Nephron (organoid): ENCODE results near the gene SPG7.

Experiments used
- H3K27ac Mint-ChIP-seq, 3 experiments: 2 replicates each; pipeline ENCODE4 v1.8.0; 2020; ENCODE audit warnings: mixed read lengths in 3 of 3, mild to moderate bottlenecking in 2 of 3, moderate library complexity in 1 of 3
- H3K27me3 Mint-ChIP-seq: 2 replicates; pipeline ENCODE4 v1.8.0; 2021; ENCODE audit warnings: low read depth, mild to moderate bottlenecking, moderate library complexity, mixed read lengths
- H3K36me3 Mint-ChIP-seq: 2 replicates; pipeline ENCODE4 v1.8.0; 2020; ENCODE audit warnings: low read depth, mixed read lengths
- H3K4me1 Mint-ChIP-seq: 2 replicates; pipeline ENCODE4 v1.8.0; 2020; ENCODE audit warnings: mixed read lengths
- H3K4me3 Mint-ChIP-seq, 3 experiments: 2 replicates each; pipeline ENCODE4 v1.8.0; 2020; ENCODE audit warnings: mild to moderate bottlenecking in 3 of 3, mixed read lengths in 3 of 3, moderate library complexity in 2 of 3
- H3K9me3 Mint-ChIP-seq: 2 replicates; pipeline ENCODE4 v1.8.0; 2020; ENCODE audit warnings: mixed read lengths
- TF ChIP-seq, protein P1 (sequence below), 3 experiments: fragments of 200-600 bp; sonication (generic); IDR thresholded peaks; one replicate each; pipeline ENCODE4 v1.5.0; 2021; ENCODE audit warnings: antibody characterized with exemption in 3 of 3; ENCODE audit not compliant: unreplicated experiment in 3 of 3

SPG7 gene

DNA sequence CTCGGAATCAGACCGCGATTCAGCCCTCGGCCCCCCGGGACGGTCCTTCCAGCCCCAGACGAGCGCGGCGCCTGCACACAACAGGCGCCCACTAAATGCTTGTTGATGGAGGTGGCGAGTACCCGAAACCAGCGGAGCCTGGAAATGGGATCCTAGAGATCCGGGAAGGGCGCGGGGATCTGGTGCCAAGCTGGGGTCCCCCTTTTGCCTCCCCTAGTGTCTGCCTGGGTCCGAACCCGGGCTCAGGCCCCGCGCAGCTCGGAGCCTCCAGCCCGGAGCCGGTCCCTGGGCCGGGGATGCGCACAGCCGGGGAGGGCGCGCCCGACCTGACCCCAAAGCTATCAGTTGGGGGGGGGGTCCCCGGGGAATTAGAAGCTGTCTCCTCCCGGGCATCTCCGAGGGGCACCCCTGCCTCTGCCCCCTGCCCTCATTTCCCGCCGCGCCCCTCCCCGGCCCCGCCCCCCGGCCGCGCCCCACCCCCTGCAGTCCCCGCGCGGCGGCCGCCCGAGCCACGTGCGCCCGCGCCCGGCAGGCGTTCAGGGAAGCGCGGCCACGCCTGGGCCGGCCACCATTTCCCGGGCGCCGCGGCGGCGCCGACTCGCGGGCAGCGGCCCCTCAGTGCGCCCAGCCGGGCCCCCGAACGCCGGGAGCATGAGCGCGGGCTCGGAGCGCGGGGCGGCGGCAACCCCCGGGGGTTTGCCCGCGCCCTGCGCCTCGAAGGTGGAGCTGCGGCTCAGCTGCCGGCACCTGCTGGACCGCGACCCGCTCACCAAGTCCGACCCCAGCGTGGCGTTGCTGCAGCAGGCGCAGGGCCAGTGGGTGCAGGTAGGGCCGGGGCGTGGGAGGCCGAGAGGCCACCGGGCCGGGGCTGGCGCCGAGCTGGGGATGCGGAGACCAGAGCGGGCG is 67.3 kb downstream of the SPG7 start, which contains the start of gene CPNE7:
Gene CPNE7 (plus strand): TSS at position 512 of the 906 bp plus-strand sequence. CDS start 140 bp downstream, at position 652.
- TF ChIP-seq, protein P1, sequence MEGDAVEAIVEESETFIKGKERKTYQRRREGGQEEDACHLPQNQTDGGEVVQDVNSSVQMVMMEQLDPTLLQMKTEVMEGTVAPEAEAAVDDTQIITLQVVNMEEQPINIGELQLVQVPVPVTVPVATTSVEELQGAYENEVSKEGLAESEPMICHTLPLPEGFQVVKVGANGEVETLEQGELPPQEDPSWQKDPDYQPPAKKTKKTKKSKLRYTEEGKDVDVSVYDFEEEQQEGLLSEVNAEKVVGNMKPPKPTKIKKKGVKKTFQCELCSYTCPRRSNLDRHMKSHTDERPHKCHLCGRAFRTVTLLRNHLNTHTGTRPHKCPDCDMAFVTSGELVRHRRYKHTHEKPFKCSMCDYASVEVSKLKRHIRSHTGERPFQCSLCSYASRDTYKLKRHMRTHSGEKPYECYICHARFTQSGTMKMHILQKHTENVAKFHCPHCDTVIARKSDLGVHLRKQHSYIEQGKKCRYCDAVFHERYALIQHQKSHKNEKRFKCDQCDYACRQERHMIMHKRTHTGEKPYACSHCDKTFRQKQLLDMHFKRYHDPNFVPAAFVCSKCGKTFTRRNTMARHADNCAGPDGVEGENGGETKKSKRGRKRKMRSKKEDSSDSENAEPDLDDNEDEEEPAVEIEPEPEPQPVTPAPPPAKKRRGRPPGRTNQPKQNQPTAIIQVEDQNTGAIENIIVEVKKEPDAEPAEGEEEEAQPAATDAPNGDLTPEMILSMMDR (IDR thresholded peaks at IDR 0.05; ENCODE audit: unreplicated experiment in 3 of 3), result no peak
- H3K36me3 Mint-ChIP-seq, result no peaks in the 10 kb centered on the region
- no peak within 1 kb of the TSS for H3K27ac Mint-ChIP-seq

DNA sequence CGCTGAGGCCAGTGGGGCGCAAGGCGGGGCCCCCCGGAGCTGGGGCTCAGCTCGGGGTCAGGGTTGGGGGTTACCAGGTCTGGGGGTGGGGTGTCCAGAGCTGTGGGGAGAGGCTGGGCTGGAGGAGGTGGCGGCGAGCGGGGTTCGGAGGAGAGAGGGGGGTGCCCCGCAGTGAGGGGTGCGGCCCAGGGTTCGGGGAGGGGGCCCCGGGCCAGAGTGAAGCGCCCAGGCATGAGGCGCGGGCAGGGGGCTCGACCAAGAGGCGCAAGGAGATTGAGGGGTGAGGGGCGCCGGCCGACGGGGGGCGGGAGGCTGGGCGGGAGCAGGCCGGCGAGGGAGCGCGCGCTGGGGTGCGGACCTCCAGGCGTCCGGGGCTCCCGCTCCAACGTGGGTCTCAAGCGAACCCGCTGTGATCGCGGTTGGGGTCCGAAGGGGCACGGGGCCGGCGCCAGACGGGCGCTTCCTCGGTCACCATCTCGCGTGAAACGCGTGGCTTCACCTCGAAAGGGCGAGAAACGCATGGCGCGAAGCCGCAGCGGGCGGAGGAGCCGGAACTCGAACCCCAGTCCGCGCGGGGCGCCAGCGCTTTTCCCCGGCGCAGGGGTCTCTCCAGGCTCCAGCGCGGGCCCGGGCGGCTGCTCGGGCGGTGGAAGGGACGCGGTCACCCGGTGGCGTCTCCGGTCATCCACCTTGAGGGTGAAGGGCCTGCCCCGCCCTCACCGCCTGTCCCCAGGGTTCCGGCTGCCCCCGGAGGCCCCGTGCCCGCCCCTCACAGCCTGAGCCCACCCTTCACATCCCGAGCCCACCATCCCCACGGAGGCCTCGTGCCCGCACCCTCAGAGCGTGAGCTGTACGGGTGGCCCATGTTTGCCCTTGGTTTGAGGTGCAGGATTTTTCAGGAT is 68.2 kb downstream of the SPG7 start:
- Mint-ChIP-seq H3K4me1 (peaks cover 4% of the 10 kb centered on the region), H3K9me3 (no peaks in the 10 kb centered on the region), H3K27me3 (peaks cover 51% of the 10 kb centered on the region), H3K36me3 (no peaks in the 10 kb centered on the region), H3K4me3 (no peak overlapping the region), H3K27ac (no peak overlapping the region)
- TF ChIP-seq, protein P1 (IDR thresholded peaks at IDR 0.05; ENCODE audit: unreplicated experiment in 3 of 3), result no peak

More for the DNA sequence above, 67.3 kb downstream of the SPG7 start, which contains the start of gene CPNE7:
- H3K4me3 Mint-ChIP-seq, result peak within 1 kb of the TSS in 1 of 3 experiments; percentile 62
- H3K9me3 Mint-ChIP-seq, result no peaks in the 10 kb centered on the region
- H3K27me3 Mint-ChIP-seq, result peaks cover 51% of the 10 kb centered on the region
- peaks cover 4% of the 10 kb centered on the region for H3K4me1 Mint-ChIP-seq

DNA sequence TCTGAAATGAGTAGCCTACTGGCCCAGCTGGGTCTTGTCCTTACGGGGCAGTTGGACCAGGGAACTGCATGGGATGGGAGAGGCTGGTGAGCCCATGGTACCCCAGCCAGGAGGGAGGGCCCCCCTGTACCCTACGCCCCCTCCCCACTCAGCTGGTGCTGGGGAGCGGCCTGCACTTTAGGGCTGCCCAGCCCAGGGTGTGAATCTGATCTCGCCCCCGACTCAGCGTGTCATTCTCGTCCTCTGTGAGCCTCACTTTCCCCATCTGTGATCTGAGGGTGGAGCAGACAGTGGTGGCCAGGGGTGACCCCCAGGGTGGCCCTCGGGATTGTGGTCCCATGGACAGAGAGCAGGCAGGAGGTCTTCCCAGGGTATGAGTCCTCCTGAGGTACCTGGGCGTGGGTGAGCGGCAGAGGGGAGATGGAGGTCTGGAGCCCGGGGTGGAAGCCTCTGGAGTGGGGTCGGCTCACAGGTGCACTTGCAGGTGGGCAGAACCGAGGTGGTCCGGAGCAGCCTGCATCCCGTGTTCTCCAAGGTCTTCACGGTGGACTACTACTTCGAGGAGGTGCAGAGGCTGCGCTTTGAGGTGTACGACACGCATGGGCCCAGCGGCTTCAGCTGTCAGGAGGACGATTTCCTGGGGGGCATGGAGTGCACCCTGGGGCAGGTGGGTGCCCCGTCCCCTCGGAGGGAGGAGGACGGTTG is 69.0 kb downstream of the SPG7 start:
- Mint-ChIP-seq H3K4me3 (peak overlapping the region in 1 of 3 experiments; percentile 19), H3K27me3 (peaks cover 46% of the 10 kb centered on the region), H3K4me1 (peaks cover 4% of the 10 kb centered on the region), H3K27ac (no peak overlapping the region), H3K9me3 (no peaks in the 10 kb centered on the region), H3K36me3 (no peaks in the 10 kb centered on the region)
- TF ChIP-seq, protein P1 (IDR thresholded peaks at IDR 0.05; ENCODE audit: unreplicated experiment in 3 of 3), result no peak

DNA sequence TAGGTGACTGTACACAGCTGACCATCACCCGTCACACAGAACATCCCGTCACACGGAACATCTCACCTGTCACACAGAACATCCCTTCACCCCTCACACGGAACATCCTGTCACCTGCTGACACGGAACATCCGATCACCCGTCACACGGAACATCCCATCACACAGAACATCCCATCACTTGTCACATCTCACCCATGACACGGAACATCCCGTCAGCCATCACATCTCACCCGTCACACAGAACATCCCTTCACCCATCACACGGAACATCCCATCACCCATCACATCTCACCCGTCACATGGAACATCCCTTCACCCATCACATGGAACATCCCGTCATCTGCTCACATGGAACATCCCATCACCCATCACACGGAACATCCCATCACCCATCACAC is 71.1 kb downstream of the SPG7 start:
- TF ChIP-seq, protein P1 (IDR thresholded peaks at IDR 0.05; ENCODE audit: unreplicated experiment in 3 of 3), result no peak
- Mint-ChIP-seq H3K4me1 (no peaks in the 10 kb centered on the region), H3K27ac (no peak overlapping the region), H3K4me3 (no peak overlapping the region), H3K9me3 (no peaks in the 10 kb centered on the region), H3K36me3 (no peaks in the 10 kb centered on the region), H3K27me3 (peaks cover 26% of the 10 kb centered on the region)

DNA sequence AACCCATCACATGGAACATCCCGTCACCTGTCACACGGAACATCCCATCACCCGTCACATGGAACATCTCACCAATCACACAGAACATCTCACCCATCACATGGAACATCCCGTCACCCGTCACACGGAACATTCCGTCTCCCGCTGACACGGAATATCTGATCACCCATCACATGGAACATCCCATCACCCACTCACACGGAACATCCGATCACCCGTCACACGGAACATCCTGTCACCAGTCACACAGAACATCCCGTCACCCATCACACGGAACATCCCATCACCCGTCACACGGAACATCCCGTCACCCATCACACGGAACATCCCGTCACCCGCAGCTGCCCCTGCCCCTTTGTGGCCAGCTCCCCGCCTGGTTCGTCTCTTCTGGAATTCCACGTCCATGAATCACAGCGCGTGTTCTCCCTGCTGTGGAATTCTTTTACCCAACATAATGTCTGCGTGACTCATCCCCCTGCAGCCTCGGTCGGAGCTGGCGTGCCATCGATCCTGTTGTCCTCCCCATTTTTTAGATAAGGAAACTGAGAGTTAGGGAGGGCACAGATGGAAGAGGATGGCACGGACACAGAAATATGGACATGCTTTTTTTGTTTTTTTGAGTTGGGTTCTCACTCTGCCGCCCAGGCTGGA is 73.0 kb downstream of the SPG7 start:
- Mint-ChIP-seq H3K36me3 (no peaks in the 10 kb centered on the region), H3K9me3 (no peaks in the 10 kb centered on the region), H3K4me3 (no peak overlapping the region), H3K27me3 (peaks cover 18% of the 10 kb centered on the region), H3K4me1 (no peaks in the 10 kb centered on the region), H3K27ac (no peak overlapping the region)
- TF ChIP-seq, protein P1 (IDR thresholded peaks at IDR 0.05; ENCODE audit: unreplicated experiment in 3 of 3), result no peak
